CD4-positive, alpha-beta T cell treated with Interleukin-12 subunit alpha and Interleukin-12 subunit beta, for 1 hour (primary cell): ENCODE measurements around the gene DDTL.
A peak's percentile ranks its signal among the peaks of the same experiment; 100 is the strongest.
"Not testable (repeated sequence)": the region's sequence is repeated elsewhere in the genome, so short reads cannot be mapped to it uniquely, and the experiment has no call there.

Source experiments
- DNase-seq: peaks from one replicate; pipeline ENCODE4 v3.0.0-alpha.2; 2020

The DDTL gene

DNA sequence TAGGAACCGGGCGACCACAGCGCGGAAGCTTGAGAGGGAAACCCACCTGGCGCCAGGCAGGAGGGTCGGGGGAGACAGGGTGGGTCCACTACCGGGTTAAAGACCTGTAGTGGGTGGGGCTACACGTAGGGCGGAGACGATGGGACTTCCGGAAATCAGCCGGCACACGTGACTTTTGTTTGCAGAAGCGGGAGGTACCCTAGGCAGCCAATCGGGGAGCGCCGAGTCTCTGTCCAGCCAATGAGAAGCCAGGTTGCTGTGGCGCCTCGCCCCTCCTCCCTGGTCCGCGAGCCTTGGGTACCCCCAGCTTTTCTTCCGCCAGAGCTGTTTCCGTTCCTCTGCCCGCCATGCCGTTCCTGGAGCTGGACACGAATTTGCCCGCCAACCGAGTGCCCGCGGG lies at the start of gene DDTL:
TSS of gene DDTL (plus strand) at position 321 of the 400 bp plus-strand sequence. CDS start at position 348, 27 bp downstream.
- DNase-seq, result not testable (repeated sequence)

DNA sequence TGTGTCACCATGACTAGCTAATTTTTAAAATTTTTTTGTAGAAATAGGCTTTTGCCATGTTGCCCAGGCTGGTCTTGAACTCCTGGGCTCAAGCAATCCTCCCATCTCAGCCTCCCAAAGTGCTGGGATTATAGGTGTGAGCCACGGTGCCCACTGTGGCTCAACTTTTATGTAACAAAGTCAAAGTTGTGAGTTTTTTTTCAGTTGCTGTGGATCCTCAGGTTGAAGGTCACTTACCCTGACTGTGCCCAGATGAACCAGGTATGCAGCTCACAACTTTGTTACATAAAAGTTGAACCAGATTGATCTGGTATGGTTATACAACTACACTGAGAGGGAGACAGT lies 46.4 kb upstream of the DDTL start:
- DNase-seq, result not testable (repeated sequence)

DNA sequence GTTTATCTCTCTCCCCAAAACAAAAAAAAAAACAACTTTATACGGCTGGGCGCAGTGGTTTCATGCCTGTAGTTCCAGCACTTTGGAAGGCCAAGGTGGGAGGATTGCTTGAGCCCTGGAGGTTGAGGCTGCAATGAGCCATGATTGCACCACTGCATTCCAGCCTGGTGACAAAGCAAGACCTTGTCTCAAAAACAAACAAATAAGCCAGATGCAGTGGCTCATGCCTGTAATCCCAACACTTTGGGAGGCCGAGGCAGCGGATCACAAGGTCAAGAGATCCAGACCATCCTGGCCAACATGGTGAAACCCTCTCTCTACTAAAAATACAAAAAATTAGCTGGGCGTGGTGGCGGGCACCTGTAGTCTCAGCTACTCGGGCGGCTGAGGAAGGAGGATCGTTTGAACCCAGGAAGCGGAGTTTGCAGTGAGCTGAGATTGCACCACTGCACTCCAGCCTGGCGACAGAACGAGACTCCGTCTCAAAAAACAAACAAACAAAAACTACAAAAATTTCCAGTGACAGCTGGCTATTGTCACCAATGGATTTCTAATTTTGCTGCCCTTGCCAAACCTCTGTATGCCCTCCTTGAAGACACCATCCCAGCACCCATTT lies 45.0 kb upstream of the DDTL start:
- not testable (repeated sequence) for DNase-seq

DNA sequence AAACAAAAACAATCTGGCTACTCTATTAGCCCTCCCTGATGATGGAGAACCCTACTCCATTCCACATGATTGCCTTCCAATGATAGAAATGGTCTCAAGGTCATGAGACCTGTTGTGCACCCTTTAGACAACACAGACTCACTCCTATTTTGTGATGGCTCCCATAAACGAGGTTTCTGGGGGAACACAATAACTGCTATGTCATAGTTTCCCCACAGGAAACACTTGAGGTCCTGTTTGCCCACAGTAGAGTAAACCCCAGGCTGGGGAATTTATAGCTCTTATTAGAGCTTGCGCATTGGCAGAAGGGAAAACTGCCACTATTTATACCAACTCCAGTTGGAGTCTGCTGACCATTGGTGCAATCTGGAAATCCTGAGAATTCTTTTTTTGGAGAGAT lies 43.8 kb upstream of the DDTL start:
- no peak for DNase-seq

DNA sequence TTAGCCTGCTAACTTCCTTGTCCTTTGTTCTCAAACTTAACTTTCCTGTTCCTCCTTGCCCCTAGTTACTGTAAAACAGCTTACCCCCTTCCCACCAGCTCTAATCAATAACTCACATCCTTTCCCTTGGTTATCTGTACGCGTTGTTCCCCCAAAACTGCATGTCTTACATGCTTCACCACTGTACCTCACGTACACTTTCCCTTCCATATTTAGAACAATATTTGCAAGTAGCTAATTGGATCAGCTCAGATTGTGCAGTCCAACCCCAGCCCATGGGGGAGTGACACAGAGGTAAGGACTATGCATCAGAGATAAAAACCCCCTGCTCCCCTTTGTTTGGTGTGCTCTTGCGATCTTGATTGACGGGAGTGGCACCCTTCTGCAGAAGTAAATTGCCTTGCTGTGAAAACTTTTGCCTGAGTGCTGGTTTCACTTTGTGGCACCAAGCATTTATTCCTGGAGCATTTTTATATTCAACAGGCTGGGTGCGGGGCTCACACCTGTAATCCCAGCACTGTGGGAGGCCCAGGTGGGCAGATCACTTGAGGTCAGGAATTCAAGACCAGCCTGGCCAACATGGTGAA lies 41.6 kb upstream of the DDTL start:
- DNase-seq, result no peak

- DNase-seq, result no peak
Observed at GRCh38 chr22:23926561-23926960, 40.1 kb upstream of the DDTL start.

DNA sequence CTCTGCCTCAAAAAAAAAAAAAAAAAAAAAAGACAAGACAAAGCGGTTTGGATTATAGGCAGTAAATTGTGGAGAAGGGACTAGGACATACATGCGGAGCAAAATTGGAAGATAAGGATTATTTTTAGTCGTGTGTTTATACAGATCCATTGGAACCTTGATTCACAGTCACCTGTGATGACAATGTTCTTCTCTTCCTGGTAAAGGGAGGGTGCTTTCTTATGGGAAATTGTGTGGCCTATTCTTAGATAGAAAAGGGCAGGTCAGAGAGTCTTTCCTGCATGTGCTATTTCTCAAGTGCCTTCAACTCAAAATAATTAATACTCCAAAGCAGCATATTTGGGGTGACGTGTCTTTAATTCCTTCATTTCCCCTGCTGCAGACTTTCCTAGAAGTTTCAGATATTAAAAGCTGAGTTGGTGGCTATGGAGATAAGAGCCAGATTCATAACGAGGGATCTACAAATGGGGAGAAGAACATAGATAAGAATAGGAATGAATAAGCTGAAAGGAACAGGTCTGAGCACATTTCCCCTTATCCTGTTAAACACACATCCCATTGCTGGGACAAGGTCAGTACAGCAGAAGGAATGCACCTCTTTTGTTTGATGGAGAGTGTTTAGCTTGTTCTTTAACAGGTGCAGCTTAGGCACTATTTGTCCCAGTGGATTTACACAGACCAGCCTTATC lies 28.2 kb upstream of the DDTL start:
- no peak for DNase-seq

DNA sequence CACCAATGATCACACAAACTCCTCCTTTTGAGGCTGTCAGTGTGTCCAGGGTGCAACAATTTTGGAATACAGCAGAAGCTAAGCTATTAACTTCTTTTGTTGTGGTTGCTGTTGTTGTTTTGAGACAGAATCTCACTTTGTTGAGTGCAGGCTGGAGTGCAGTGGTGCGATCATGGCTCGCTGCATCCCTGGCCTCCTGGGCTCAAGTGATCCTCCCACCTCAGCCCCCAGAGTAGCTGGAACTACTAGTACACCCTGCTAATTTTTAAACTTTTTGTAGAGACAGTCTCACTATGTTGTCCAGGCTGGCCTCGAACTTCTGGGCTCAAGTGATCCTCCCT lies 27.7 kb upstream of the DDTL start:
- no peak for DNase-seq

GRCh38 chr22:23940166-23940565 lies 26.5 kb upstream of the DDTL start:
- not testable (repeated sequence) for DNase-seq

- not testable (repeated sequence) for DNase-seq
Observed at GRCh38 chr22:23947391-23947790, 19.3 kb upstream of the DDTL start.

- not testable (repeated sequence) for DNase-seq
Observed at GRCh38 chr22:23949764-23950163, 16.9 kb upstream of the DDTL start.

DNA sequence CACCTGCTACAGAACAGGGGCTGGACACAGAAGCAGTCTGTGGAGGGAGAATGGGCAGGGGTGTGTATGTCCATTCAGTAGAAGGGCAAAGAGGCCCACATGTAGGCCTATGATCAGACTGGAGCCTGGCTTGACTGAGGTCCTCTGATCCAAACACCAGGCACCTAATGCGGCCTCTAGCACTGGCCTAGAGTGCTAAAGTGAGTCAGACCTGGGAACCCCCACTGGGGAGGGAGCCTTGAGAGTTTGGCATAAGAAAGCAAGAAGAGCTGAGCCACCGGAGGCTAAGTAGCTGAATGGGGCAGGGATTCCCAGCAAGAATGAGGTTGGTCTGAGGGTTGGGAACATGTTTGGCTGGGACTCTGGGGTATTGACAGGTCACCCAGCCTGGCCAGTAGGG lies 15.3 kb upstream of the DDTL start:
- not testable (repeated sequence) for DNase-seq

- not testable (repeated sequence) for DNase-seq
Observed at GRCh38 chr22:23952794-23953405, 13.8 kb upstream of the DDTL start.

DNA sequence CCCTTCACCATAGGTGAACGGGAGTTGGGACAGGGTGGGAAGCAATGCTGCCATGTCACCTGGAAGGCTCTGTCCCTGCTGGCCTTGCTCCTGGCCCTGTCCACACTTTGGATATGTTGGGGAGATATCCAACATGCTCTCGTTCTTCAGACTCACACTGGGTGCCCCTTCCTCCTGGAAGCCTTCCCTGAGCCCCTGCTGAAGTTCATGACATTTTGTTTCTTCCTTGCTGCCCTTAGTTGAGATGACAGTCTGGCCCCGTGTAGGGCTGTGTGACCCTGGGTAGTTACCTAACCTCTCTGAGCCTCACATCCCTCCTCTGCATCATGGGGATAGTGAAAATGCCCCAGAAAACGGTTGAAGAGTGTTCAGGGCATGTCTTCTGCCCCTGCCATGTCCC lies 13.2 kb upstream of the DDTL start:
- not testable (repeated sequence) for DNase-seq

DNA sequence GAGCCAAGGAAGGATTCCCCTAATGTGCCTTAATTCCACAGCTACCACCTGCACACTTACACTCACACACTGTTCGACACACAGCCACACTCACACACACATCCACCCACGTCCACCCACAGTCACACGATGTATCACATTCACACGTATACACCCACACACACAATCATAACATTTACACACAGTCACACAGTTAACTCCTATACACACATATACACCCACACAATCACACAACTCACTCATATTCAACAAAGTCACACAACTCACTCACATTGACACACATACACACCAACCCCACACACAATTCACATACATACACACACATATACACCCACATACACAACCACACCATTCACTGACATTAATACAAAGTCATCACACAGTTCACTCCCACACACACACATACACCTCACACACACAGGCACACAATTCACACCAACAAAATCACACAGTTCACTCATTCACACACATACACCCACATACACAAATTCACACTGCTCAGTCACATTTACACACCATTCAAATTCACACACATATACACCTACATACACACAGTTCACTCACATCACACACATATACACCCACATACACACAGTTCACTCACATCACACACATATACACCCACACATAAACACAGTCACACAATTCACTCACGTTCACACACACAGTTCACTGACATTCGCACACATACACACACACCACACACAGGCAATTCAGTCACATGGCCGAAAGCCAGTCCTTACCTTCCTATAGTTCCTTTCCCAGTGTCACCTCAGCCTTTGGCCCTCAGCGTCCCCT lies 12.3 kb upstream of the DDTL start:
- not testable (repeated sequence) for DNase-seq

DNA sequence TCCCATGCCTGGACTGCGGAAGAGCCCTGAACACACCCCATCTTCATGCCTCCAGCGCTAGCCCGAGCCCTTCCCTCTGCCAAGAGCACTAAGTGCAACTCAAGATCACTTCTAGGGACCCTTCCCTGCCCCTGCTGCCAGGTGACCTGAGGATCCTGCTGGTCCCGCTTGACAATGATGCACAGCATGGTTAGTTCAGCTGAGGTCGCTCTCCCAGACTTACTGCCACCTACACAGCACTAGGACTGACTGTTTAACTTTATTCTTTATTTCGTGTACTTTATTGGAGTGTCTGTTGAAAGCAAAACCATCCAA lies 11.7 kb upstream of the DDTL start:
- not testable (repeated sequence) for DNase-seq

DNA sequence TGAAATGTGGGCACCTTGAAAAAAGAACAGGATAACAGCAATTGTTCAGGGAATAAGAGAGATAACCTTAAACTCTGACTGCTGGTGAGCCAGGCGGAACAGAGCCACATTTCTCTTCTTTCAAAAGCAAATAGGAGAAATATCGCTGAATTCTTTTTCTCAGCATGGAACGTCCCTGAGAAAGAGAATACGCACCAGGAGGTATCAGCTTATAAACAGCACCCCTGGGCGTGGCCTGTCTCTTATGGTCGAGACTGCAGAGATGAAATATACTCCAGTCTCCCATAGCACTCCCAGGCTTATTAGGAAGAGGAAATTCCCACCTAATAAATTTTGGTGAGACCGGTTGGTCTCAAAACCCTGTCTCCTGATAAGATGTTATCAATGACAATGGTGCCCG lies 10.8 kb upstream of the DDTL start:
- DNase-seq, result not testable (repeated sequence)

DNA sequence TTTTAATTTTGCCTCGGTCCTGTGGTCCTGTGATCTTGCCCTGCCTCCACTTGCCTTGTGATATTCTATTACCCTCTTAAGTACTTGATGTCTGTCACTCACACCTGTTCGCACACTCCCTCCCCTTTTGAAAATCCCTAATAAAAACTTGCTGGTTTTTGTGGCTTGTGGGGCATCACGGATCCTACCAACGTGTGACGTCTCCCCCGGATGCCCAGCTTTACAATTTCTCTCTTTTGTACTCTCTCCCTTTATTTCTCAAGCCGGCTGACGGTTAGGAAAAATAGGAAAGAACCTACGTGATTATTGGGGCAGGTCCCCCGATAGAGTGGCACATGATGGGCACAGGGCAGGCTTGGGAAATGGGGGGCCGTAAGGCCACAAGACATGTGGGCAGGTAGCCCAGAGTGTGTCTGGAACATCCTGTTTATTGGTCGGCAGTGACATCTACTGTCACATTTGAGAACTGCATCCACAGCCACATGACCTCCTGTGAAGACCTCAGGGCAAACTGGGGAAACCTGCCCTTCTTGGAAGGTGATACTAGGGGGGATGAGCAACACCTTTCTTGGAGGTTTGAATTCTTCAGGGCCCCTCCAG lies 10.3 kb upstream of the DDTL start:
- peak; percentile 84 for DNase-seq

- not testable (repeated sequence) for DNase-seq
Observed at GRCh38 chr22:23961084-23961771, 5.5 kb upstream of the DDTL start, which contains the start of gene GSTT2B. Gene GSTT2B, minus strand, starts transcription at chr22:23961195. Its CDS starts 64 bp downstream, at chr22:23961131.

GRCh38 chr22:23966094-23966493 lies 594 bp upstream of the DDTL start:
- DNase-seq, result not testable (repeated sequence)

GRCh38 chr22:23969071-23969470 lies 2.4 kb downstream of the DDTL start:
- DNase-seq, result no peak

DNA sequence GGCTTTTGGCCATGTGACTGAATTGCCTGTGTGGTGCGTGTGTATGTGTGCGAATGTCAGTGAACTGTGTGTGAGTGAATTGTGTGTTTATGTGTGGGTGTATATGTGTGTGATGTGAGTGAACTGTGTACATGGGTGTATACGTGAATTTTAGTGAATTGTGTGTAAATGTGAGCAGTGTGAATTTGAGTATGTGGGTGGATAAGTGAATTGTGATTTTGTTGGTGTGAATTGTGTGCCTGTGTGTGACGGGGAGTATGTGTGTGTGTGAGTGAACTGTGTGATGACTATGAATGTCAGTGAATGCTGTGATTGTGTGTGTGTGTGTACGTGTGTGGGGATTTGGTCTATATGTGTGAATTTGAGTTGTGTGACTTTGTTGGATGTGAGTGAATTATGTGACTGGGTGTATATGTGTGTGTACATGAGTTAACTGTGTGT lies 3.5 kb downstream of the DDTL start:
- no peak for DNase-seq
